Subcutaneous adipose tissue (tissue), 4 donors: ENCODE results near the gene NWD2. TPM values are rescaled to one million over a fixed set of nuclear protein-coding genes. Genes with fewer than 3 reads are reported as not detected.

Experiments
- CTCF ChIP-seq: fragments of 450-650 bp; IDR thresholded peaks from one replicate; pipeline ENCODE4 v1.5.1; 2016; ENCODE audit warnings: low read depth, mild to moderate bottlenecking, control low read depth, antibody characterized with exemption, moderate library complexity
- total RNA-seq, 4 donors: library from RNA; depleted of rRNA; stranded (reverse); fragments of >200 nt; gene quantifications; one replicate each; pipeline ENCODE4 v1.1.0, GENCODE V29; 2016

The NWD2 gene
- total RNA-seq, 4 donors from 2014 or later = 0.22 to 20.2 (median 2.0) TPM

GRCh38 chr4:37381040-37381668 is 136.6 kb downstream of the NWD2 start:
- no peak for TF ChIP-seq CTCF

GRCh38 chr4:37383579-37384229 is 139.2 kb downstream of the NWD2 start:
- TF ChIP-seq CTCF = no peak

GRCh38 chr4:37385424-37385823 is 140.9 kb downstream of the NWD2 start:
- TF ChIP-seq CTCF = no peak

- TF ChIP-seq CTCF = no peak
Measured at GRCh38 chr4:37388681-37389365, 144.3 kb downstream of the NWD2 start.

GRCh38 chr4:37389366-37389765 is 144.8 kb downstream of the NWD2 start:
- TF ChIP-seq CTCF = no peak

- TF ChIP-seq CTCF = no peak
Measured at GRCh38 chr4:37389967-37390580, 145.5 kb downstream of the NWD2 start.
